Endodermal cell (in vitro differentiated cells): ENCODE results near the gene TNFAIP8L3. TPM values are rescaled to one million over a fixed set of nuclear protein-coding genes. Genes with fewer than 3 reads are reported as not detected.

Experiments
- DNase-seq: peaks from one replicate; pipeline ENCODE4 v3.0.0-alpha.2; 2017
- H3K27ac ChIP-seq: 2 replicates; pipeline ENCODE4 v1.5.1; 2013; ENCODE audit warnings: mild to moderate bottlenecking, low read depth, low read length, moderate library complexity
- H3K27me3 ChIP-seq: 2 replicates; pipeline ENCODE4 v1.6.1; 2013; ENCODE audit warnings: mild to moderate bottlenecking, low read length, moderate library complexity; ENCODE audit not compliant: insufficient read depth, control insufficient read depth, poor library complexity, severe bottlenecking
- H3K36me3 ChIP-seq: 2 replicates; pipeline ENCODE4 v1.7.0; 2013; ENCODE audit warnings: mild to moderate bottlenecking, low read length, moderate library complexity; ENCODE audit not compliant: control insufficient read depth, insufficient read depth
- H3K4me1 ChIP-seq: one replicate; pipeline ENCODE4 v1.7.0; 2013; ENCODE audit warnings: low read length; ENCODE audit not compliant: control insufficient read depth, insufficient read depth
- H3K4me3 ChIP-seq: 2 replicates; pipeline ENCODE4 v1.5.1; 2013; ENCODE audit warnings: mild to moderate bottlenecking, low read length, moderate library complexity
- H3K9ac ChIP-seq: 2 replicates; pipeline ENCODE4 v1.6.1; 2013; ENCODE audit warnings: mild to moderate bottlenecking, low read length, moderate library complexity; ENCODE audit not compliant: poor library complexity, severe bottlenecking; ENCODE audit errors: extremely low read depth
- H3K9me3 ChIP-seq: 2 replicates; pipeline ENCODE4 v1.6.1; 2013; ENCODE audit warnings: mild to moderate bottlenecking, low read length, moderate library complexity; ENCODE audit not compliant: control insufficient read depth
- H3K27ac Mint-ChIP-seq: 2 replicates; pipeline ENCODE4 v1.8.0; 2020; ENCODE audit warnings: mixed read lengths
- H3K27me3 Mint-ChIP-seq: 2 replicates; pipeline ENCODE4 v1.8.0; 2021; ENCODE audit warnings: mild to moderate bottlenecking, mixed read lengths; ENCODE audit not compliant: insufficient read depth
- H3K36me3 Mint-ChIP-seq: 2 replicates; pipeline ENCODE4 v1.8.0; 2020; ENCODE audit warnings: low read depth, mixed read lengths
- H3K4me1 Mint-ChIP-seq: 2 replicates; pipeline ENCODE4 v1.8.0; 2020; ENCODE audit warnings: mixed read lengths
- H3K4me3 Mint-ChIP-seq: 2 replicates; pipeline ENCODE4 v1.8.0; 2020; ENCODE audit warnings: mild to moderate bottlenecking, moderate library complexity, mixed read lengths
- H3K9me3 Mint-ChIP-seq: 2 replicates; pipeline ENCODE4 v1.8.0; 2020; ENCODE audit warnings: mild to moderate bottlenecking, mixed read lengths
- CTCF ChIP-seq: fragments of 200-600 bp; sonication (generic); conservative IDR thresholded peaks from 2 replicates; pipeline ENCODE4 v1.5.0; 2021; ENCODE audit warnings: antibody characterized with exemption, mild to moderate bottlenecking
- WGBS, 2 experiments: methylation state at CpG; one replicate each; pipeline versions ENCODE4 v1.1.5 to v1.1.7; 2013; ENCODE audit warnings: missing lambda C conversion rate in 2 of 2, mixed read lengths in 1 of 2; ENCODE audit not compliant: insufficient coverage in 1 of 2, insufficient read length in 1 of 2; 5-methylcytosine and 5-hydroxymethylcytosine counted together
- total RNA-seq, 2 donors: library from RNA; stranded (reverse); fragmentation: NEBNext Ultra II Directional in 1 of 2; extraction: Animal tissue kit (Norgen Biotek cat#: 25700) in 1 of 2; gene quantifications; 2 replicates in 1 of 2; 3 replicates in 1 of 2; pipeline ENCODE4 v1.2.1, GENCODE V29; 2021

TNFAIP8L3 gene
- total RNA-seq, 2 donors from 2014 or later = 0.31 TPM; not detected in 1

GRCh38 chr15:51135276-51135675 lies 40.6 kb upstream of the TNFAIP8L3 start:
- peaks cover 2% of the 10 kb centered on the region for H3K4me1 Mint-ChIP-seq
- peaks cover 10% of the 10 kb centered on the region for H3K27me3 Mint-ChIP-seq
- no peaks in the 10 kb centered on the region for H3K36me3 Mint-ChIP-seq
- no peaks in the 10 kb centered on the region for H3K4me1 ChIP-seq
- H3K27ac Mint-ChIP-seq = no peak overlapping the region
- no peak overlapping the region for H3K4me3 Mint-ChIP-seq
- H3K4me3 ChIP-seq = no peak overlapping the region
- no peak overlapping the region for H3K27ac ChIP-seq
- peaks cover 4% of the 10 kb centered on the region for H3K9me3 Mint-ChIP-seq
- H3K27me3 ChIP-seq = no peaks in the 10 kb centered on the region
- H3K9me3 ChIP-seq = no peaks in the 10 kb centered on the region
- H3K9ac ChIP-seq = no peak overlapping the region
- H3K36me3 ChIP-seq = no peaks in the 10 kb centered on the region
- 97% methylated on average over 2 of the region's 2 CpGs; no CpG with 5 or more reads in 1 of the 2 experiments for WGBS, 2 experiments
- no peak for TF ChIP-seq CTCF
- no peak for DNase-seq

- H3K36me3 ChIP-seq = no peaks in the 10 kb centered on the region
- no peak for TF ChIP-seq CTCF
- H3K9me3 ChIP-seq = no peaks in the 10 kb centered on the region
- no peak for DNase-seq
- H3K4me1 ChIP-seq = no peaks in the 10 kb centered on the region
- no peak overlapping the region for H3K9ac ChIP-seq
- H3K27me3 ChIP-seq = no peaks in the 10 kb centered on the region
- H3K9me3 Mint-ChIP-seq = no peaks in the 10 kb centered on the region
- peaks cover 2% of the 10 kb centered on the region for H3K4me1 Mint-ChIP-seq
- H3K27me3 Mint-ChIP-seq = peaks cover 10% of the 10 kb centered on the region
- H3K27ac Mint-ChIP-seq = no peak overlapping the region
- no peak overlapping the region for H3K4me3 ChIP-seq
- H3K27ac ChIP-seq = no peak overlapping the region
- H3K4me3 Mint-ChIP-seq = no peak overlapping the region
- H3K36me3 Mint-ChIP-seq = no peaks in the 10 kb centered on the region
Observed at GRCh38 chr15:51134416-51135199, 39.9 kb upstream of the TNFAIP8L3 start.

GRCh38 chr15:51133140-51133765 lies 38.5 kb upstream of the TNFAIP8L3 start:
- H3K9me3 ChIP-seq = no peaks in the 10 kb centered on the region
- H3K27me3 ChIP-seq = no peaks in the 10 kb centered on the region
- H3K4me3 ChIP-seq = no peak overlapping the region
- no peak for TF ChIP-seq CTCF
- H3K4me1 Mint-ChIP-seq = peaks cover 2% of the 10 kb centered on the region
- H3K27ac ChIP-seq = no peak overlapping the region
- no peaks in the 10 kb centered on the region for H3K36me3 ChIP-seq
- H3K27me3 Mint-ChIP-seq = peaks cover 10% of the 10 kb centered on the region
- no peaks in the 10 kb centered on the region for H3K9me3 Mint-ChIP-seq
- H3K4me3 Mint-ChIP-seq = no peak overlapping the region
- no peak overlapping the region for H3K9ac ChIP-seq
- WGBS, 2 experiments = 74 to 75% methylated on average over 7 of the region's 7 CpGs
- no peak overlapping the region for H3K27ac Mint-ChIP-seq
- no peaks in the 10 kb centered on the region for H3K36me3 Mint-ChIP-seq
- no peaks in the 10 kb centered on the region for H3K4me1 ChIP-seq
- no peak for DNase-seq
